Adipose tissue (tissue), 3 donors: ENCODE results near the gene CHN2. TPM values are rescaled to one million over a fixed set of nuclear protein-coding genes. Genes with fewer than 3 reads are reported as not detected.

Experiments
- H3K27ac ChIP-seq: one replicate; pipeline ENCODE4 v1.5.1; 2013; ENCODE audit warnings: low read depth, low read length
- WGBS, 3 donors: extraction: QIAGEN DNeasy Blood & Tissue Kit; methylation state at CpG; one replicate each; pipeline ENCODE4 v1.1.7; 2013; 5-methylcytosine and 5-hydroxymethylcytosine counted together
- polyA plus RNA-seq, 3 donors: library from polyadenylated mRNA; stranded (reverse); fragments of 200-250 nt; gene quantifications; one replicate each; pipeline ENCODE4 v1.2.3, GENCODE V29; 2013
- donor health status: healthy with polysubstance abuse.
- donor health status: Bipolar disorder and iron deficiency.
- donor health status: healthy.

The CHN2 gene
- polyA plus RNA-seq, 3 donors, result 1.7 to 8.9 (median 7.8) TPM

- H3K27ac ChIP-seq, result no peak overlapping the region
- WGBS, 3 donors, result 96 to 100% (median 96%) methylated on average over 3 of the region's 3 CpGs
These were observed 283.7 kb downstream of the CHN2 start for GRCh38 chr7:29478226-29478625.

- WGBS, 3 donors, result 83 to 93% (median 93%) methylated on average over 4 of the region's 4 CpGs
- no peak overlapping the region for H3K27ac ChIP-seq
These were observed 284.2 kb downstream of the CHN2 start for GRCh38 chr7:29478687-29479240.

DNA sequence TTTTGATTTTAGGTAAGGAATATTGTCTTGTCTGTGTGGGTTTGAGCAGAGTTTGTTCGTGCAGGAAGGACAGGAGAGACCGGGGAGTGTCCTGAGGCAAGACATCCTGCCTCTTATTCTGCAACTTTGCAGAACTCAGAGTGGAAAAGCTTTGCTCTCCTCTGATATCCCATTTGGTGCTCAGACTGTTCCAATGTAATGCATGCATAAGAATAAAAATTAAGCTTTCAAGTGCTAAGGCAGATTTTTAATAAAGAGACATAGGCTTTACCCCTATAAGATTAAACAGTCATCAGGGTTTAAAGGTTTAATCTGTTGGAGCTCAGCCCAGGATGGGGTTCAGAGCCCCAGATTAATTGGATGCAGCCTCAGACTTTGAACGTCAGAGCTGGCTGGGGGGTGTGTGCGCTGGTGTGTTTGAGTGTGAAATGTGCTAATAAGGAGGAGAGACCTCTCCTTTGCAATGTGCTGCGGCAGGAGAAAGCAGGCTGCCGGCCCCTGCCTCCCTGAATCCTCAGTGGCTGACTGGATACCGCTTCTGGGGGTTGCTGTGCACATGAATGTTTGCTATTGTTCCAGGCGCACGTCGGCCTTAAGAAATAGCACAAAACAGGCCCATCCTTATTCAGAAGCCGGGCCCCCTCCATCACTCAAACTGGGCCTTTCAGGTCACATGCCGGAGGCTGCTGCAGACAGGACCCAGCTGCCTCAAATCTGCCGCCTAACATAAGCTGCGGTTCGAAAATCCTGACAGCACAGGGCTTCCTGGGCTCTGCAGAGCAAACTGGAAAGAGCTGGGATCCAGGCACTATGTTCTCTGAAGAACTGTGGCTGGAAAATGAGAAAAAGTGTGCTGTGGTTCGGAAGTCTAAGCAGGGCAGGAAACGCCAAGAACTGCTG lies 285.0 kb downstream of the CHN2 start:
- WGBS, 3 donors, result 70 to 75% (median 74%) methylated on average over 17 of the region's 17 CpGs
- no peak overlapping the region for H3K27ac ChIP-seq

- WGBS, 3 donors, result 54 to 82% (median 77%) methylated on average over 5 of the region's 5 CpGs
These were observed 285.9 kb downstream of the CHN2 start for GRCh38 chr7:29480451-29480850.

GRCh38 chr7:29480934-29481651 lies 286.5 kb downstream of the CHN2 start:
- 77 to 84% (median 80%) methylated on average over 5 of the region's 5 CpGs for WGBS, 3 donors
- H3K27ac ChIP-seq, result no peak overlapping the region

More at GRCh38 chr7:29480451-29480850, 285.9 kb downstream of the CHN2 start:
- no peak overlapping the region for H3K27ac ChIP-seq

DNA sequence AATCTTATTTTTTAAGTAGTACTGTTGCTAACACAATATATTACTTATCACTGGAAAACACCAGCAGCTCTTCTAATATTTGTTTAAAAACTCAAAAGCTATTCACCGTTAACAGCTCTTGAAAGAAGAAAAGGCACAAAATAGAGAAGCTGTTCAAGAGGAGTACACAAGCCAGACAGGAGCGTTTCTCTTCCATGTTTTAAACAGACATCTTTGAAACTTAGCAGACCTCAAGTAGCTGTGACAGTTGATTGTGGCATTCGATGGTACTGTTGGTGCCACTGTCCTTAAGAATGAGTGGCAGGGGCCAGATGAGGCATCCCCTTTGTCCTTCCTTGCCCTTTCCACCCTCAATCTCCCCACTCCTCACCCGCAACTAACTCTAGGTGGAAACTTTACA lies 287.5 kb downstream of the CHN2 start:
- WGBS, 3 donors, result 93% methylated on average over 4 of the region's 4 CpGs
- no peak overlapping the region for H3K27ac ChIP-seq

DNA sequence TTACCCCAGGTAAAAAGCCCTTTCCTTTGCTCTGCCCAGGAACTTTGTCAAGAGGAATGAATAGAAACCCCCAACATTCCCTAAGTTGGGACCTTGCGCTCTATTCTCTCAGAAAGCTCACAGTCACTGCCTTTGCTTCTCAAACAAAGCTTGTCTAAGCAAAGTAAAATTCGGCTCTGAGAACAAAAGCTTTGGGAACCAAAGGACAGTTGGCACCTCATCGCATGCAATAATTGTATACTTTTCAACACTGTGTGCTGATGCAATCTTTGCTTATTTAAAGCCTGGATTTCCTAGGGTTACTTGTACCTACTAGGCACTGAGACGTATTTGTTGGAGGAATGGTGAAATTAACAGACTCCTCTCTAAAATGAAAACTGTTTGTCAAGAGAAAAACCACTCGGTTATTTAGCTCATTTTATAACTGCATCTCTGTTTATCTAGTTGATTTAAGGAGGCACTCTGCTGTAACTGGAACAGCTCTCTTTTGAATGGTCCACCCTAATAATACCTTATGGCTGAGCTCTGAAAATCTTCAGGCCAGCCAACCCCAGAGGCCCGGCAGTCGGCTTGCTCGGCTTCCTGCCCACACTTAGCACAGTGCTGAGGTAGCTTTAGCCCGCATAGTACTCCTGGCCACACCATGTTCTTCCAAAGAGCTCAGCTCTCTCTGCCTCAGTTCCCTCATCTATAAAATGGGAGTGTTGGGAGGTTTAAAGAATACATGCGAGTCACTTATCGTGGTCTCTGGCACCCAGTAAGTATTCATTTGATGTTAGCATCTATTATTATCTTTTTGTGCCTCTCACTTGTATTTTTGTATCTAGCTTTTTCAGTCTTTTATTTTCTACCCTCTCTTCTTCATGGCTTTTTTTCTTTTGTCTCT lies 288.9 kb downstream of the CHN2 start:
- no peak overlapping the region for H3K27ac ChIP-seq
- 80 to 90% (median 89%) methylated on average over 11 of the region's 11 CpGs for WGBS, 3 donors

DNA sequence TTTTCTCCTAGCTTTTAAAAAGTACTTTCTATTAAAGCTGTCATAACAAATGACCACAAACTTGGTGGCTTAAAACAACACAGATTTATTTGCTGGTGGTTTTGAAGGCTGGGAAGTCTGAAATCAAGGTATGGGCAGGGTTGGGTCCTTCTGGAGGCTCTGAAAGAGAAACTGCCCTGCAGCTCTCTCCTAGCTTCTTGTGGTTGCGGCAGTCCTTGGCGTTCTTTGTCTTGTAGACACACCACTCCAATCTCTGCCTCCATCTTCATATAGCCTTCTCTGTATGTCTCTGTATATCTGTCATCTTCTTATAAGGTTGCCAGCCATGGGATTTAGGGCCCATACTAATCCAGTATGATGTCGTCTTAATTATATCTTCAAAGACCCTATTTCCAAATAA lies 289.7 kb downstream of the CHN2 start:
- 96 to 97% (median 97%) methylated on average over 3 of the region's 3 CpGs for WGBS, 3 donors
- H3K27ac ChIP-seq, result no peak overlapping the region

GRCh38 chr7:29485339-29486190 lies 291.0 kb downstream of the CHN2 start:
- WGBS, 3 donors, result 47 to 59% (median 57%) methylated on average over 11 of the region's 11 CpGs
- H3K27ac ChIP-seq, result no peak overlapping the region

- H3K27ac ChIP-seq, result no peak overlapping the region
- WGBS, 3 donors, result 90 to 98% (median 92%) methylated on average over 13 of the region's 13 CpGs
These were observed 291.7 kb downstream of the CHN2 start for GRCh38 chr7:29486191-29486700.

DNA sequence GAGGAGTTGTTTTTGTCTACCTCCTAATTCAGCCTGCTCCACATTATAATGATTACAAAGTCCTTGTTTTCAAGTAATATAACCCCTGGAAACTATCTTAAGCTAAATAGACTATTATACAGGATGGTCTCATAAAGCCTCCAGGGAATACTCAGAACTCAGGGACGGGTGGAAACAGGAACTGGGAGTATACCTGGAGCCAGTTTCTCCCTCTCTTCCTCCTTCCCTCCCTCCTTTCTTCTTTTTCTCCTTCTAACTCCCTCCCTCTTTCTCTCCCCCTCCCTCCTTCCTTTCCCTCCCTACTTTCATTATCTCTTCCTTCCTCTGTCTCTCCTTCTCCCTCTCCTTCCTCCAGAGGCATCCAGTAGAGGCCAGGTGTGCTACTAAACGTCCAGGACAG lies 292.8 kb downstream of the CHN2 start:
- H3K27ac ChIP-seq, result no peak overlapping the region

GRCh38 chr7:29488203-29488970 lies 293.8 kb downstream of the CHN2 start:
- WGBS, 3 donors, result 51 to 63% (median 53%) methylated on average over 8 of the region's 8 CpGs
- no peak overlapping the region for H3K27ac ChIP-seq

More for the DNA sequence above, 292.8 kb downstream of the CHN2 start:
- 26 to 58% (median 30%) methylated on average over 2 of the region's 2 CpGs for WGBS, 3 donors

DNA sequence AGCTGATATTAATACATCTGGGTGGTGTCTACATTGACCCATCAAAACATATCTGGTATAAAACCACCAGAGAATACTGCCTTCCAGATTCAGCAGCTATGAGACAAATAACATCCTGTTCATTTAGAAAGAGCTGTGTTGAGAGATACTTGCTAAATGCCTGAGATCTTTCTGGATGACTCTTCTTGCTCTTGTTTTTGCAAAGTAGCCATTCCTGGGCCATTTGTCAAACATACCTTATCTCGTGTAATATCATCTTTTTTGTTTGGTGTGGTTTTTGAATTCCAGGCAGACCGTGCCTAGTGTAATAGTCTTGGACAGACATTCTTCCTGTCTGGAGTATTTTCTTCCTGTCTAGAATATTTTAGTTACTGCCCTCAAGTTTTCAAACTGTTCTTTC lies 294.4 kb downstream of the CHN2 start:
- no peak overlapping the region for H3K27ac ChIP-seq
- WGBS, 3 donors, result 5 to 34% (median 20%) methylated on average over 2 of the region's 2 CpGs

- H3K27ac ChIP-seq, result no peak overlapping the region
- 73 to 93% (median 85%) methylated on average over 4 of the region's 4 CpGs for WGBS, 3 donors
These were observed 295.6 kb downstream of the CHN2 start for GRCh38 chr7:29490094-29490607.

DNA sequence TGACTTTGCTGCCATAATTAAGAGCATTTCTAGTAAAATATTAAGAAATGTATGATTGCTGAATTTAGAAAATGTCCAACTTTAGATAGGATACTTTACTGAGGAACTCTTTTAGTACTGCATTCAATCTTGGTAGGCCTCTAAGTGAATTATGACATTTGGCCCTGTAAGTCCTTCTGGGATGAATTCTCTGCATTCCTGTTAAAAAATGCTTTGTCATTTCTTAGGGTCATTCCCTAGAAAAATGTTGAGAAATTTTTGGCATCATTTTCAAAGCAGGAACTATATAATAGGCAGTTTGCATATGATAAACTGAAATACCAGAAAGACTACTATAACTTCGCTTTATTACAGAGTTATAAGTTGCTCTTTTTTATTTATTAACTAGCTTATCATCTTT lies 299.8 kb downstream of the CHN2 start:
- WGBS, 3 donors, result 56 to 88% (median 74%) methylated on average over 1 of the region's 1 CpG
- H3K27ac ChIP-seq, result no peak overlapping the region

- WGBS, 3 donors, result 86 to 95% (median 91%) methylated on average over 7 of the region's 7 CpGs
- no peak overlapping the region for H3K27ac ChIP-seq
These were observed 301.1 kb downstream of the CHN2 start for GRCh38 chr7:29495653-29496052.
